Upper lobe of right lung (tissue), 1 donor: ENCODE measurements around the gene TRIM40. TPM values are rescaled to one million over a fixed set of nuclear protein-coding genes. Genes with fewer than 3 reads are reported as not detected.
"Not testable (repeated sequence)": the region's sequence is repeated elsewhere in the genome, so short reads cannot be mapped to it uniquely, and the experiment has no call there.

ENCODE experiments used
- ATAC-seq: fragments of 200-7000 bp; cut with Tn5 transposase; one replicate; pipeline ENCODE4 v1.9.1; 2020; ENCODE audit warnings: mild to moderate bottlenecking, moderate library complexity
- DNase-seq: peaks from one replicate; pipeline ENCODE4 v3.0.0-alpha.2; 2020
- H3K27ac ChIP-seq: fragments of 200-600 bp; one replicate; pipeline ENCODE4 v1.8.0; 2022
- H3K27me3 ChIP-seq: fragments of 200-600 bp; one replicate; pipeline ENCODE4 v1.8.0; 2022; ENCODE audit warnings: mild to moderate bottlenecking
- H3K36me3 ChIP-seq: fragments of 200-600 bp; one replicate; pipeline ENCODE4 v1.8.0; 2022
- H3K4me1 ChIP-seq: fragments of 200-600 bp; one replicate; pipeline ENCODE4 v1.8.0; 2022
- H3K4me3 ChIP-seq: fragments of 200-600 bp; one replicate; pipeline ENCODE4 v1.8.0; 2022; ENCODE audit warnings: mild to moderate bottlenecking
- H3K9me3 ChIP-seq: fragments of 200-600 bp; one replicate; pipeline ENCODE4 v1.8.0; 2022
- intact Hi-C: fragments of 100-400 bp; cut with DNase I; formaldehyde crosslinking; loops from one replicate; pipeline ENCODE4 v1.11.0; 2022
- total RNA-seq: library from RNA; stranded (reverse); fragmentation: NEBNext Ultra II Directional; extraction: Animal tissue kit (Norgen Biotek cat#: 25700); gene quantifications from one replicate; pipeline ENCODE4 v1.2.1, GENCODE V29; 2021
- TF ChIP-seq, protein P1 (sequence below): fragments of 200-600 bp; IDR thresholded peaks from one replicate; pipeline ENCODE4 v1.8.0; 2022; ENCODE audit warnings: antibody characterized with exemption
- donor health status: DM: no; HTN: yes; CAD: no; lungs with severe emphysema.

The TRIM40 gene
- total RNA-seq, 1 donor from 2014 or later, result not detected

GRCh38 chr6:30163090-30163917, 27.4 kb downstream of the TRIM40 start, which contains the start of gene TRIM15:
TSS of gene TRIM15 (plus strand) at chr6:30163546. CDS start at chr6:30163685, 139 bp downstream.
- H3K27ac ChIP-seq, result no peak within 1 kb of the TSS
- no peak for DNase-seq
- no peak within 1 kb of the TSS for H3K4me3 ChIP-seq

GRCh38 chr6:30163918-30164654, 28.1 kb downstream of the TRIM40 start:
- TF ChIP-seq, protein P1, sequence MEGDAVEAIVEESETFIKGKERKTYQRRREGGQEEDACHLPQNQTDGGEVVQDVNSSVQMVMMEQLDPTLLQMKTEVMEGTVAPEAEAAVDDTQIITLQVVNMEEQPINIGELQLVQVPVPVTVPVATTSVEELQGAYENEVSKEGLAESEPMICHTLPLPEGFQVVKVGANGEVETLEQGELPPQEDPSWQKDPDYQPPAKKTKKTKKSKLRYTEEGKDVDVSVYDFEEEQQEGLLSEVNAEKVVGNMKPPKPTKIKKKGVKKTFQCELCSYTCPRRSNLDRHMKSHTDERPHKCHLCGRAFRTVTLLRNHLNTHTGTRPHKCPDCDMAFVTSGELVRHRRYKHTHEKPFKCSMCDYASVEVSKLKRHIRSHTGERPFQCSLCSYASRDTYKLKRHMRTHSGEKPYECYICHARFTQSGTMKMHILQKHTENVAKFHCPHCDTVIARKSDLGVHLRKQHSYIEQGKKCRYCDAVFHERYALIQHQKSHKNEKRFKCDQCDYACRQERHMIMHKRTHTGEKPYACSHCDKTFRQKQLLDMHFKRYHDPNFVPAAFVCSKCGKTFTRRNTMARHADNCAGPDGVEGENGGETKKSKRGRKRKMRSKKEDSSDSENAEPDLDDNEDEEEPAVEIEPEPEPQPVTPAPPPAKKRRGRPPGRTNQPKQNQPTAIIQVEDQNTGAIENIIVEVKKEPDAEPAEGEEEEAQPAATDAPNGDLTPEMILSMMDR, result no peak
- H3K4me3 ChIP-seq, result no peak overlapping the region
- no peaks in the 10 kb centered on the region for H3K4me1 ChIP-seq
- no peak overlapping the region for H3K27ac ChIP-seq
- ATAC-seq (peak; percentile 12), DNase-seq (no peak)
- H3K9me3 ChIP-seq, result no peaks in the 10 kb centered on the region
- H3K36me3 ChIP-seq, result no peaks in the 10 kb centered on the region
- H3K27me3 ChIP-seq, result peaks cover 10% of the 10 kb centered on the region
- intact Hi-C loops, result no loop called here

More at GRCh38 chr6:30163090-30163917, 27.4 kb downstream of the TRIM40 start, which contains the start of gene TRIM15:
- H3K4me1 ChIP-seq, result no peaks in the 10 kb centered on the region
- peak; percentile 38 for ATAC-seq
- intact Hi-C loops, result no loop called here
- no peaks in the 10 kb centered on the region for H3K36me3 ChIP-seq
- no peaks in the 10 kb centered on the region for H3K9me3 ChIP-seq
- peaks cover 10% of the 10 kb centered on the region for H3K27me3 ChIP-seq
- TF ChIP-seq, protein P1, result no peak

DNA sequence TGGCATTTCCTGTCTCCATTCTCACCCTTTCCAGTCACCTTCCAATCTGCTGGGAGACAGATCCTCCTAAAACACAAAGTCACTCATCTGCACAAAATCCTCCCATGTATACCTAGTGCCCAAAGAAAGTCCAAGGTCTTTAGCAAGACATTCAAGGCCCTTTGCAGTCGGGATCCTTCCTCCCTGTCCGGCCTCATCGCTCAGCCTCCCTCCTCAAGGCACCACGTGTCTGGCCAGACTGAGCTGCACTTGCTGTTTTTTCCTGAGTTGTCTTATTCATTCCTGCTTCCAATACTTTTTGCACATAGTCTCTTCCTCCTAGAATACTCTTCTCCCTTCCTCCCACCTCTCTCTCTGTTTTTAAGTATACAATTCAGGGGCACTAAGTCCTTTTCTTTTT, 28.8 kb downstream of the TRIM40 start:
- no peak overlapping the region for H3K4me3 ChIP-seq
- intact Hi-C loops, result no loop called here
- no peaks in the 10 kb centered on the region for H3K9me3 ChIP-seq
- TF ChIP-seq, protein P1, result no peak
- H3K4me1 ChIP-seq, result no peaks in the 10 kb centered on the region
- H3K36me3 ChIP-seq, result no peaks in the 10 kb centered on the region
- peaks cover 10% of the 10 kb centered on the region for H3K27me3 ChIP-seq
- ATAC-seq (no peak), DNase-seq (no peak)
- H3K27ac ChIP-seq, result no peak overlapping the region

DNA sequence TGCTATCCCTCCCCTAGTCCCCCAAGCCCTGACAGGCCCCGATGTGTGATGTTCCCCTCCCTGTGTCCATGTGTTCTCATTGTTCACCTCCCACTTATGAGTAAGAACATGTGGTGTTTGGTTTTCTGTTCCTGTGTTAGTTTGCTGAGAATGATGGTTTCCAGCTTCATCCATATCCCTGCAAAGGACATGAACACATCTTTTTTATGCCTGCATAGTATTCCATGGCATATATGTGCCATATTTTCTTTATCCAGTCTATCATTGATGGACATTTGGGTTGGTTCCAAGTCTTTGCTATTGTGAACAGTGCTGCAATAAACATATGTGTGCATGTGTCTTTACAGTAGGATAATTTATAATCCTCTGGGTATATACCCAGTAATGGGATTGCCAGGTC, 29.3 kb downstream of the TRIM40 start:
- ATAC-seq, H3K27ac ChIP-seq, DNase-seq, H3K36me3 ChIP-seq, intact Hi-C loops, H3K4me1 ChIP-seq, H3K9me3 ChIP-seq, H3K4me3 ChIP-seq: not testable (repeated sequence)
- H3K27me3 ChIP-seq, result peaks cover 11% of the 10 kb centered on the region

GRCh38 chr6:30167101-30167500, 31.2 kb downstream of the TRIM40 start:
- TF ChIP-seq, protein P1, result no peak
- H3K9me3 ChIP-seq, result no peaks in the 10 kb centered on the region
- intact Hi-C loops, result no loop called here
- peaks cover 6% of the 10 kb centered on the region for H3K4me1 ChIP-seq
- DNase-seq (no peak), ATAC-seq (no peak)
- no peaks in the 10 kb centered on the region for H3K36me3 ChIP-seq
- H3K27ac ChIP-seq, result no peak overlapping the region
- H3K27me3 ChIP-seq, result peaks cover 30% of the 10 kb centered on the region
- no peak overlapping the region for H3K4me3 ChIP-seq

DNA sequence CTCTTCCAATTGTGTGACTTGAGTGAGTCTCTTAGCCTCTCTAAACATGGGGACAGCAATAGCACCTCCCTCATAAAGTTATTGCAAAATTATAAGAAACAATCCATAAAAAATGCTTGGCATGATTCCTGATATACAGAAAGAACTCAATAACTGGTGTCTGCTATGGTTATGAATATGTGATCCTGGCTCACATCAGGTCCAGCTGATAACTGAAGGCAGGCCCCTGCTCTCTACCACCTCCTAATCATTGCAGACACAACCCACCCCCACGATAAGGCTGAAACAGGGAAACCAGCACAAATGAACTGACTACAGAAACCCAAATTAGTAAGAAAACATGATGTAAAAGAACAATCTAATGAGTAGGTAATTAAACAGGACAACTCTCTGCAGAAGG, 32.8 kb downstream of the TRIM40 start:
- DNase-seq, result no peak
- H3K4me1 ChIP-seq, result peaks cover 10% of the 10 kb centered on the region
- no peaks in the 10 kb centered on the region for H3K36me3 ChIP-seq
- no peak overlapping the region for H3K4me3 ChIP-seq
- no peak overlapping the region for H3K27ac ChIP-seq
- no peaks in the 10 kb centered on the region for H3K9me3 ChIP-seq
- H3K27me3 ChIP-seq, result peaks cover 46% of the 10 kb centered on the region
- ATAC-seq, result no peak
- TF ChIP-seq, protein P1, result no peak
- intact Hi-C loops, result no loop called here
